Activated gamma-delta T cell treated with Interleukin-2 at 50 U/mL for 16 hours (primary cell): ENCODE measurements around the gene PMEPA1.
A peak's percentile ranks its signal among the peaks of the same experiment; 100 is the strongest.

Source experiments
- DNase-seq: peaks from one replicate; pipeline ENCODE4 v3.0.0-alpha.2; 2020

PMEPA1 gene

DNA sequence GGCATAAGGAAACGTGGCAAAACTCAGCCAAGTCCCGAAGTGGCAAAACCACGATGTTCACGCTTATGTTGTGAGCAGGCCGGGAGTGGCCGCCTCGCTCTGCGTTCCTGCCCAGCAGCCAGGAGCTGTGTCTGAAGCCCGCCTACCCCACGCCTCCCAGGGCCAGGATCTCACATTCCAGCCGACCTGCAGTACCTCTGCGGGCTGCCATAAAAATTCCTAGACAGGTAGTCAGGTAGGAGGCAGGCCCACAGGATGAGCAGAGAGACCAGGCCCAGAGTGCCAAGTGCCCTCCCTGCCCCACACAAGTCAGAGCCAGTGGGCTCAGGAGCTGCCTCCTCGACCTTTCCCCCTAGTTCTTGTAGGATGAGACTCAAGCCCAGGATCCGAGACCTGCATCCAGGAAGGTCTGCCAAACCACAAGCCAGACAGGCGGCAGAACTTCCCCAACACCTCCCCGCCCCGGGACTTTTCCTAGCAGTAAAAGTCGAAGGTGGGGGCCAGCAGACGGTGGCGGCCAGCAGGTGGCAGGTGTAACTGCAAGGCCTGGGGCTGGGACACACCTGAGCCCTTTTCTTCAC, 16.7 kb downstream of the PMEPA1 start:
- no peak for DNase-seq

DNA sequence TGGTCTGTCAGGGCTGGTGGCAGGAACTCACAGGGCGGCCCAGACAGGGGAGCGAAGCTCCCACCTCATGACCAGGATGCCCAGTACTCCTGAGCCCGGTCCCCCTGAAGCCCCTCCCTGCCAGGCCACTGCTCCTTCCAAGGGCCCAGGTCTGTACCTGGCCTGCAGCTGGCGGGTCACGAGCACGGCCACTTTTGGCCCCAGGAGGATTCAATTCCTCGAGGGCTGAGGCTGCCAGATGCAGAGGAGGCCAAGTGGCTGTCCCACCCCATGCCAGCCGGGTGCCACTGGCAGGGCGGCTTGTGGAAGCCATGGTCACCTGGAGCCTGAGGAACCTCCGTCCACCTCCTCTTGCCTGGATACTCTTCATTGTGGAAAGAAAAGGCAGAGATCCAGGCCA, 17.4 kb downstream of the PMEPA1 start:
- DNase-seq, result no peak

DNA sequence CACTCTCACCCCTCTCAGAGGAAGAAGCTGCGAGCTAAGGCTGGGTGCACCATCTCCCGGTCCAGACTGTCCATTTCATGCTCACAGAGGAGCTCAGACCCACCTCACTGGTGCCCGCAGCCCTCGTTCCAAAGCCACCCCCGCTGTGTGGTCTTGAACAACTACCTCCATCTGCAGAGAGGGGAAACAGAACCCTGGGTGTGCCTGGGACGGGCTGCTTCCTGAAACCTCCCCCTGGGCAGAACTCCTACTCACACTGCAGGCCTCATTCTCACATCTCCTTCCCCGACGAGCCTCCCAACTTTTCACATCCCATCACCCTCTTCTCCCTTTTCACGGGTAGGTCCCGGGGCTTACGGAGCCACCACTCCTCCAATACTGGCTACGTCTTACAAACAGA, 18.1 kb downstream of the PMEPA1 start:
- no peak for DNase-seq

DNA sequence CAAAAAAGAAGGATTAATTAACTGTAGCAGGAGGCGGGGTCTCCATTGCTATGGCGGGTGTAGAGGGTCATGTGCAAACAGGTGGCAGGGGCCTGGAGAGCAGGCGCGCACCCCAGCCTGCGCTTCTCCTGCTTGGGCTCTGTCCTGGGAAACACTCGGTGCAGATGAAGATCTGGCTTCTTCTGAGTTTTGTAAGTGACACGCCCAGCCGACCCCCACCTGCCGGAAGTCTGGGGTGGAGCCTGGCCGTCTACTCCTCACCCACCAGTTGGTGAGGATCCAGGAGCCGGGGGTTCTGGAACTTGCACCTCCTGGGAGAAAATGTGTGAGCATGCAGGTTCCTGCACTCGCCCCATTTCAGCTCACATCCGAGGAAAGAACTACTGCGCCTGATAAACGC, 19.3 kb downstream of the PMEPA1 start:
- DNase-seq, result no peak

DNA sequence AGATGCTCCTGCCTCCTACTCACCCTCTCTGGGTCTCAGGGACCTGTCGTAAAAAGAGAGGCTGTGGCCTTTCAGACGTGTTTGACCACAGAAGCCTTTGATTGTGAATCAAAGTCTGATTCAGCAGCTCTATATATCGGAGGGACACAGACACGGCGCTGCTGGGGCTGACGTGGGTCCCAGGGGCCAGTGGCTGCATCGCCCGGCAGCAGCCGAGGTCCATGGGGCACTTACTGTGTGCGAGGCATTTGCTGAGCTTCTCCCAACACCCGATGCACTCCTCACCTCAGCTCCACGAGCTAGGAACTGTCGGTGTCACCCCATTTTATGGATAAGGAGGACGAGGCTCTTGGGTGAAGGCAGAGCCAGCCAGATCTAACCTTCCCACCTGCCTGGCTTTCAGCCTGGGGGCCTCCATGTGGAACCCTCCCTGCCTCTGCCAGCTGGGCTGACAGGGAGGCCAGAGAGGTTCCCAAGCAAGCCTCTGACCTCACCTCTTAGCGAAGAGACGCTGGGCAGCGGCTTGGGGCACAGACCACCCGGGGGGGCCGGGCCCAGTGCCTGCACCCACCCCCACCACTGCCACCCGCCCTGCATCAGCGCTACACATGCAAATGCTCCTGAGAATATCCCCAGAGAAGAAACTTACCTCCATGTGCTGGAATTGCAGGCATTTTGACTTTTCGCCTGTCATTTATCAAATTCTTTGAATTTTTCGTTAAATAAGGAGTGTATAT, 19.9 kb downstream of the PMEPA1 start:
- no peak for DNase-seq

DNA sequence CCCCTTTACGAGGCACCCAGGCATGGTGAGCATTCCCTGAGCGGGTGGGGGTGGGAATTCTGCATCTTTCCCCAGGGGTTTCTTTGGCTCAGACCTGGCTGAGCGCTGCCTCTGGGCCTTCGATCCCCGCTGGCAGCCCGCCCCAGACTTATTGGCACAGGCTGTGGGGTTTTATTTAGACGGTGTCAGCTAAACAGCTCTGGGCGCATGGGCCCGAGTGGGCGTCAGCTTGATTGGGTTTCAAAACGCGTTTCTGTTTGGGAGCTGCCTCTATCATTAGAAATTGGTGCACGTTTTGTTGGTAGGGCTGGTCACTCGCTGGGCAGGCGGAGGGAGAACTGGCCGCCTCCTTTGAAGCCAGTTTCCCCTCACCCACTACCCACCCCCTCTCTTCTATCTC, 21.0 kb downstream of the PMEPA1 start:
- DNase-seq, result no peak

DNA sequence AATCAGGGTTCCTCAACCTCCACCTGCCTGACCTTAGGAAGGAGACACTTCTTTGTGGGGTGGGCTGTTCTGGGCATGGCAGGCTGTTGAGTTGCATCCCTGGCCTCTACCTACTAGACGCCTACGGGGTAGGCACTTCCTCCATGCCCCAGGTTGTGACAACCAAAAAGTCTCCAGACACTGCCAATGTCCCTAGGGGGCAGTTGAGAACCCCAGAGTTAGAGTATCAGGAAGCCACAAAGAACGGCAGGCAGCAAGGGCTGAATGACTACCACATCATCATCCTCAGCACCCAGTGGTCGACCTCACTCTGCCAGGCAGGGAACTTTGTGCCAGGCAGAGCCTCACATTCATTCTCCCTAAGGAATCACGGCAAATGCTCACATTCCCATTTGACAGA, 21.5 kb downstream of the PMEPA1 start:
- DNase-seq, result no peak

DNA sequence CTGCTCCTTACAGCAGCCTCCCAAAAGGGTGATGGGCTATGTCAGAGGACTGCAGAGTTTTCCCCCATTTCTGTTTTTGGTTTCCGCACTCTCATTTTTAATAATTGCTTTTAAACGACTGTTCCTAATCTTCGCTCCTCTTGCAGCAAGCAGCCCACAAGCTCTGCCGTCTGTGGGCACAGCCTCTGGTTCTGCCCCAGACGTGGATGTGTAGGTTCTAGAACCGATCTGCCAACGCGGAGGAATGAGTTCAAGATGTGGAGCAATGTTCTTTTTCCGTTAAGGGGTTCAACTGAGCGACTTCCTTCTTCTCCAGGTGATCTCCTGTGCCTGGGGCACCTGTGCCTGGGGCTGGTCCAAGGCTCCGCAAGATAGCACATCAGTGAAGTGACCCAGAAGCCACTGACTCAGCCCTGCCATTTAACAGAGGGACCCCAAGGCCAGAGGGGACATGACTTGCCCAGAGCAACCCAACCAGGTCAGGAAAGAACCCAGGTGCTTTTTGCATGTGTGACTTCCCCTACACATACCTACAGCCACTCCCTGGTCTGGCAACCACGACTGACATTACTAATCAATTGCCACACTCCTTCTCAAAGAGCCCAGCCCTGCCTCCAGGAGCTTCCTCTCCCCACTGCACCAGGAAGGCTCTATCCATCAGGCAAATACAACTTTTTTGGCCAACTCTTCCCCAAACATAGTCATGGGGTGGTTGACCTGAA, 22.7 kb downstream of the PMEPA1 start:
- DNase-seq, result no peak

DNA sequence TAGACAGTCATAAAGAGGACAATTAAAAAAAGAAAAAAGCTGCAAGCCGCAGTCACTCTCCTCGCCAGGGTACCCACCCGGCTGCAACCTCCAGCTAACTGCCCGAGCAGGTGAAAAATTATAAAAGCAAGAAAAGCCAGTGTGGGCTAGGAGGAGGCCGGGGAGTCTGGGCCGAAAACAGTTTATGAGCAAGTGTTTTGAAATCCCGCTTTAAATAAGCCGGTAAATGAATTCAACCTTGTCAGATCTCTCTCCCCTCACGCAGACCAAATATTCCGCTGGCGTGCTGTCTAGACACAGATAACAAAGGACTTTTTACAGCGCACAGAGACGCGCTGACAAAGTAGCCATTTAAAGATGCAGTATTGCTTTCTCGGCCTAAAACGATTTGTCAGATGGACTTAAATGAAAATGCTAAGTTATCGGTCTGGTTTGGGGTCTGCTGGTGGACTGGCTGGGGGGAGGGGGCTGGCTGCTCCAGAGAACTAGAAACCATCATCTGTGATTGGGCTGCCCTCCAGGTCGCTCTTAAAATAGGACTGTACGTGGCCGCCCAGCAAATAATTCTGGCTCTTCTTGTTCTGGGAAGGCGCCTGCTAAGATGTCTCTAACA, 24.6 kb downstream of the PMEPA1 start:
- DNase-seq, result no peak

DNA sequence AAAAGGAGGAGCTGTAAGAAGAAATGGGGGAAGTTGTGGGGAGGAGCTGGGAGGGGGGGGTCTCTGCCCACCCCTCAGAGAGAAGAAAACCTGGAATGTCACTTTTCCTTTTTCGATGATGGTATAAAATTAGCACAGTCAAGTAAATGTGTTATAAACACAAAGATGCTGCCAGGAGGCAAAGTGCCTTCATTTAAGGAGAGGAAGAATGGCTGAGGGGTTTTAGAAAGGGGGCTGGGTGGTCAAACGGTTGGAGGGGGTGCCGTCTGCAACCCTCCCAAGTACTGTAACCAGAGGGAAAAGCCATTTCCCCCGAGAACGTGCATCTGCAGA, 25.0 kb downstream of the PMEPA1 start:
- DNase-seq, result no peak

DNA sequence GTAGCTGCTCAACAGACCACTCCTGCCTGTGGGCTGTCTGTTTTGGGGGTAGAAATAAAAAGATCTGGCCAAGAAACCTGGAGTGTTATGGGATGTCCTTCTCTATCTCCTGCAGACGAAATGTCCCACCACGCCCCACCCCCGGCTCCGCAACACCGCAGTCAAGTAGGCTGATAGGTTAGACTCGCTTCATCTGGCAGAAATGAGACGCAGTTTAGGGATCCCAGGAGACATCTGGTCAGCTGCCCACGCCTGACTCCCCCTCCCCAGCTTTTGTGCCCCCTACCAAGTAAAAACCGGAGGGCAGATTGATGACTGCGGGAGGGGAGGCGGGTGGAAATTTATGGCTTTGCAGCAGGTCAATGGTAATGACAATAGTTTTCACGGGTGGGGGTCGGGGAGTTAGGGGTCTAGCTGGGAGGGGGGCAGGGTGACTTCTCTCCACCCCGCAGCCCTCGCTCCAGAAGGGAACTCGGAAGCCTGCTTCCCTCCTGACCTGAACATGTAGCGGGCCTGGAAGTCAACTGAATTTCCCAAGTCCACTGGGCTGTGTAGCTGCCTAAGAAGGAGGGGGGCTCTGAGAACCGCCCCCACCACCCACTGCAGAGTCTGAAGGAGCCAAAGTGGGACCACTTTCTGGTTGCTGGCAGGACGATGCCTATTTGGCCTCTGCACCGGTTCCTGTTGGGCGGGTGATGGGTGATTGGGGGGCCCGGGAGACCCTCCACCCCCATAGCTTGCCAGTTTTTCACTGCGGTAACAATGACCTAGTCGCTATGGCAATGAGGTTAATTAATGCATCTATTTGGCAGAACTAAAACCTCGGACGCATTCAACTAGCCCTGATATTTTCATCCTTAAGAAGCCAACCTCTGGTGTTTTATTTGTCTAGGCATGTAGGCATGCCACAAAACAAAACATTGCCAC, 25.7 kb downstream of the PMEPA1 start:
- DNase-seq, result no peak

DNA sequence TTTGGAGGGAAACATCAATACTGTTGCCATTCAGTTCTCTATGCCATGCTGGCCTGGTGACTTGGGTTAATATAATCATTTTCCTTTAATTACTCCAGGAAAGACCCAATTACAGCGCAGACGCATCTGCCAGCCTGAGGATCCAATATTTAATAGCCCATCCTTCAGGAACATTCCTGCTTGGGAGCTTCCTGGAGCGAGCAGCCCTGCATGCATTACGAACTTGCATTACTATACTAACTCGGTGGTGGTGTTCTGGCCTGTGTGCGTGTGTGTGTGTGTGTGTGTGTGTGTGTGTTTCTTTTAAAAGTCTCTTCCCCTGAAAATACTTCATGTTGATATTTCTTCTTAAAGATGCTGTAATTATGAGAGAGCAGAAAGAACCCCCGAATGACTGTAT, 26.5 kb downstream of the PMEPA1 start:
- DNase-seq, result no peak

DNA sequence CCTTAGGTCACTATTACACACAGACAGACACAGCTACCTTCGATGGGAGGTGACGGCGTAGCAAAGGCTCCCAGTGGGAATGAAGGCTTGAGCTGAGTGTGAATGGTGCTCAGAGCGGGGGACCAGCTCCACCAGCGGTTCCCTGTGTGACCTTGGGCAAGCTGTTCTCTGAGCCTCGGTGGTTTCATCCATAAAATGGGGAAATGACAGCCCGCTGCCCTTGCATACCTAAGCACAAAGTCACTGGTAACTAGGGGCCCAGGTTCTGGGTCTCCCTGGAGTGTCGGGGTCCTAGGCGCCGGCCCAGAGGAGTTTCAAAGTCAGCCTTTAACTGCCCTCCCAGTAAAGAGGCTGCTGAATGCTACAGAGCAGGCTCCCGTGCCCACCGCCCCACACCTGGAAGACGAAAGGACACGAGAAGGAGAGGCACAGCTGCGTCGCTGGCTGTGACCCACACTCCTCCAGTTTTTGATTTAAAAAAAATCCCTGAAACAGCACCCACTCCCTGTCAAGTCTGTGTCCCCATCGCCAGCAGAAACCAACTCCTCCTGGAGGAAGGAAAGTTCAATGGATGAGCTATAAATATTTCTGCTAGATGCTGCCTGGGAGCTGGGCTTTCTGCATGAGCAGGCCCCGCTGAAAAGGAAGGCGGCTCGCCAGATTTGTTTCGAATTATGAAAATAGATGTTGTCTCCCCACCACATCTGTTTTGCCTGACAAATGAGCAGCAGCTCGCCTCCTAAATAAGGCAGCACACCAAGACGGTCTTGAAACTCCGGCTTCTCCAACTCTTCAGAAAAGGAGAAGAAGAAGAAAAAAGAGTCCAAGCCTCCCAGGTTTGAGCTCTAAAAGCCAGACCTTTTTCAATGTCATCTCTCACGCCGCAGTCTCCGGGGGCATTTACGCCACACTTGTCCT, 27.4 kb downstream of the PMEPA1 start:
- no peak for DNase-seq

DNA sequence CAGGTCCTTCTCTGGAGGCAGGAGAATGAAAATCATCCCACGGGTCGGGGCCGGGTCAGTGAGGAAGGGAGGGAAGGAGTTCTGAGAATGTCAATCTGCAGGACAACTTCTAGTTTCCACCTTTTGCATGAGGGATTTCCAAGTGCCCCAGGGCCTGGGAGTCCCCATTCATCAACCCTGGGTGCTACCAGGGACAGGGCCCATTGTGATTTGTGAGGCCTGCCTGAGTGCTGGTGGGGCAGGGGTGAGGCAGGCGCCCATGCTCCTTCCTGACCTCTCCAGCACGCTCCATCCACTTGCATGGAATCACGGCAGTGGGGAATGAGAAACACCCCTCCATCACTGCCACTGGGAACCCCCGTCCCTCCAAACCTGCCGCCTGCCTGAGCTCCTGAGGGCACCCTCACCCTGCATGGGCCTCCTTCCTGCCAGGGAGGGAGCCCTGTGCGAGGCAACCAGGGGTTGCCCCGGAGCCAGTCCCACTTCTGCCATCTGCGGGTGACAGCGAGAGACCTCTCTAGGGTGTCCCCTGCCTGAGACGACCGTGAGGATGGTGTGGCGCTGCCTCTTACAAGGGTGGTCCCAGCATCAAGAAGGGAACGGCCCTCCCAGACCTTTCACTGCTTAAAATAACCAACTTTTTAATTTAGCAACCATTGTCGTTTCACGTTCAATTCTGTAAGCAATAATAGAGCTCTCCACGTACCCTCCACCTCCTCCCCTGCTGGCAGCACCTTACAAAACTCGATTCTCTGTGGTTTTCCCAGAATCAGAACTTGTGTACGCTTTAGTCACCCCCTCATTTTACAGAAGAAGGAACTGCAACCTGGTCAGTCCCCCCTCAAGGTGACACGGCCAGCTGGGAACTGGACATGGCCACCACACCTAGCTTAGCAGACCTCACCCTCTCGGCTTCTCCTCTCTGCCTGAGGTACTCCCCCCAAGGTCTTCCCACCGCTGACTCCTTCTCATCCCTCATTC, 28.6 kb downstream of the PMEPA1 start:
- peak; percentile 35 for DNase-seq

DNA sequence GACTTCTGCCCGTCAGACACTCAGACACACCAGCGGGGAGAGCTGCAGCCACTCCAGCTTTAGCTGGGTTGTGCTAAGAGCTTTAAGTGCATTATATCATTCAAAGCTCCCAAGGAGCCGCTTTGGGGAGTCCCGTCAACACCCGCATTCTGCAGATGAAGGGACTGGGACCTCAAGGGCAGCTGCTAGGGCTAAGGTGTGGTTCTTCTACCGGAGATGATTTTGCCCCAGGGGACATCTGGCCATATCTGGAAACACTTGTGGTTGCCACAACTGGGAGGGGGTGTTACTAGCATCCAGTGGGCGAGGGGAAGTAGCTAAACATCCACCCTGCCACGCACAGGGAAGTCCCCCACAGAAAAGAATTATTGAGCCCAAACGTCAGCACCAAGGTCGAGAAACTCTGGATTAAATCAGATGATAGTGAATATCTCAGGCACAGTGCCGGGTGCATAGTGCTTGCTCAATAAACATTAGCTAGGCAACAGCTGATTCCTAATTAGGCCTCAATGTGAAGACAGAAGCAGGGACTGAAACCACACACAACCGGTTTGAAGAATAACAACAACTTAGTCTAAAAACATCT, 29.6 kb downstream of the PMEPA1 start:
- DNase-seq, result no peak

DNA sequence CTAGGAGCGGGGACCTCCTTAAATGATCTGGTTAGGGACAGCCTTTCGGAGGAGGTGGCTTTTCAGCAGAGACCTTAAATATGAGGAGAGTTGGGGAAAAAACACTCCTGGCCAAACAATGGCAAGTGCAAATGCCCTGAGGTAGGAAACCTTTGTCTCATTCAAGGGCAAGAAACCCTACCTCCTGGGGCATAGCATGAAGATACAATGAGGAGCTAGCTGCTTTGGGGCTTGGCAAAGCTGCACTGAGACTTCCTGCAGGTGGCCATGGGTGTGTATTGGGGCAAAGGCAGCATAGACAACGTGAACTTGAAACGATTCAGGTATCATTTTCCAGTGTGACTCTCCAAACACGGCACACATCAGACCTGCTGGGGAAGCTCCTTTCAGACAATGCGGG, 30.7 kb downstream of the PMEPA1 start:
- no peak for DNase-seq

DNA sequence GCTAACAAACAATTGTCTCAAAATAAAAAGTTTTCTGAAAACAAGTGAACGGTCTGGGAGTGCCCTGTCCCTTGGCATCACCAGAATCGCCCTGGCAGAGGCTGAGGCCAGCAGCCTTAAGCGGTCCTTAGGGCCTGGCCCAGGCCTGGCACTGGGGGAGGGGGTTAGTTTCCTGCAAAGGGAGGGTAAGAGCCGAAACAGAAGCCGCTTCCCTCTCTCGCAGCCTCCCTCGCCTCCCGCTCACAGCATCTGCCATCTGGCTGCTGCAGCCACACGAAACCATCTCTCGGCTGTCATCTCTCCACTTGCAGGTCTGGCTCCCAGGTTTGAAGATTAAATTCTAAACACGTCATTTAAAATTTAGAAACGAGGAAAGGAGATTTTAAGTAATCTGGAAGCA, 31.5 kb downstream of the PMEPA1 start:
- DNase-seq, result no peak

DNA sequence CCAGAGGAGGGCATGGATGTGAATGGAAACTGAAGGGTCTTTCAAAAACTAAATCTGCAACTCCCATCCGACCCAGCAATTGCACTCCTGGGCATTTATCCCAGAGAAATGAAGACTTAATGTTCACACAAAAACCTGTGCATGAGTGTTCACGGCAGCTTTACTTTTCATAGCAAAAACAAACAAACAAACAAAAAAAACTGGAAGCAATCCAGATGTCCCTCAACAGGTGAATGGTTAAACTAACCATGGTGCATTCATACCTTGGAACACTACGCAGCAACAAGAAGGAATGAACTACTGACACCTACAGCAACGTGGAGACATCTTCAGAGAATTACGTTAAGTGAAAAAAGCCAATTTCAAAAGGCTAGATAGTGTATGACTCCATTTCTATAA, 32.2 kb downstream of the PMEPA1 start:
- no peak for DNase-seq

DNA sequence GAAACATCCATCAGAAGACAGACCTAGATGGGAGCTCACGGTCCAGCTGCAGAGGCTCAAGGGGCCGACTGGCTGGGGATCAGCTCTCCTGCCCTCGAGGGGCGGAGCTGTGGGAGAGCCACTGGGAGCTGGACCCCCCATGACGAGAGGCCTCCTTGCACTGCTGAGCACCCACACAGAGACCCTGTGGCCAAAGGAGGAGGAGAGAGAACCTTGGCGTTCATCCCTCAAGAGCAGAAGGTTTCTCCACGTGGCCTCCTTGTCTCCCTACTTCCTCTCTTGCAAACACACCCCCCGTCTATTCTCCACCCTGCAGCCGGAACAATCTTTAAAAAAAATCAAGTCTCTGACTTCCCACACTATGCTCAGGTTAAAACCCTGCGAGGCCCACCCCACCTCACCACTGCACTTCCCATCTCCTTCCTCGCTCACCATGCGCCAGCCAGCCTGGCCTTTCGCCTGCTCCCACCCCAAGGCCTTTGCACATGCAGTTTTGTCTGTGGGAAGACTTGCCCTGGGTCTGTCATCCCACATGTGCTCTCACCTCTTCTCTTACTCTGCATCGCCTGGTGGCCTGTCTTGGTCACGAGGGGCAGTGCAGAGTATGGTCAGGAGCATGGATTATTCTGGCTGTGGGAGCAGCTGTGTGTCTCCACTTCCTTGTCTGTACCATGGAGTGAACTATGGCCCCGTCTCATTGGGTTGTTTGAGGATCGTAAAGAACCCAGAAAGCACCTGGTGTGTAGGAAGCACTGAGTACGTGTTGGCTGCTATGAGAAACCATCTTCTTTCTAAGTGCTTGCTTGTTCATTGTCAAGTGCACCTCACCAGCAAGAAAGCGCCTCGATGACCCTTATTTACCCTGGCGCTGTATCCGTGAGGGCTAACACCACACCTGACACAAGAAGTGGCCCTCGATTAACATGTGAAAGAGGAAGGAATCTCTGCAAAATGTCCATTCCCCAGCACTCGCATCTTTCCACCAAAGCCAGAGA, 32.9 kb downstream of the PMEPA1 start:
- DNase-seq, result no peak
